Measurements from ENCODE around the gene FNDC5.

Gene FNDC5

DNA sequence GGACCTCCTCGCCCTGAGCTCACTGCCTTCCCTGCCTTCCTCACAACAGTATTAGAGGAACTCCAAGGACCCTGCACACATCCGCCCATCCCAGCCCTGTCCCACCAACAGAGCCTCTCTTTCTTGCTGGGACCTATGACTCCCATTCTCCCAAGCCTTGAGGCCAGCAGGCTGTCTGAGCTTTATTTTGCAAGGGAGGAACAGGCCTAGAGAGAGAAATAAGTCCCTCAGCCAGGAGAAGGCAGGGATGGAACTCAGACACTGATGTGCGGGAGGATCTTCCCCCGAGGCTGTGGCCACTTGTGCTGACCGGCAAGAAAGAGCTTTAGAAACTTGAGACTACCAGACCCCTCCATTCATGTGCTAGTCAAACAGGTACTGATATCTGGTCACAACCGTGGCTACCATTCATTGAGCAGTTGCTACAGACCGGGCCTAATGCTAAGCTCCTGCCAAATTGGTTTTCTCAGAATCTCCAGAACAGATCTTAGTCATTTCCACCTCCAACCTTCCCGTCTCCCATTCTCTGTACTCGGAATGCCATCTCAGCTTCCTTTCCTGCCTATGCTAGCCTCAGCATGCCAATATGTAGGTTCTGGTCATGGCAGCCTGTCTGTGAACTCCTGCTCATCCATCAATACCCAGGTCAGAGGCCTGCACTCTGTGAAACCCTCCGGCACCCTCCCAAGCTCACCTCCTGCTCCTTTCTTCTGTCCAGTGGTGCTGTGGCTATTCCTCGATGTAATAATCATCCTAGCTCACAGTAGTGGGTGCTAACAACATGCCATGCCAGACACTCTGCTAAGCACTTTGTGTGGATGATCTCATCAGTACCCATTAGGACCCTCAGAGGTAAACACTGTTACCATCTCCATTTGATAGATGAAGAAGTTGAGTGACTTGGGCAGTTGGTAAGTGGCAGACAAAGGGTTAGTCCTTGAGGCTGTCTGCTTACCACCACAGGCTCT is 26.7 kb upstream of the FNDC5 start:
- no peak for DNase-seq

- no peak for DNase-seq
Observed at GRCh38 chr1:32896451-32896850, 25.7 kb upstream of the FNDC5 start.

DNA sequence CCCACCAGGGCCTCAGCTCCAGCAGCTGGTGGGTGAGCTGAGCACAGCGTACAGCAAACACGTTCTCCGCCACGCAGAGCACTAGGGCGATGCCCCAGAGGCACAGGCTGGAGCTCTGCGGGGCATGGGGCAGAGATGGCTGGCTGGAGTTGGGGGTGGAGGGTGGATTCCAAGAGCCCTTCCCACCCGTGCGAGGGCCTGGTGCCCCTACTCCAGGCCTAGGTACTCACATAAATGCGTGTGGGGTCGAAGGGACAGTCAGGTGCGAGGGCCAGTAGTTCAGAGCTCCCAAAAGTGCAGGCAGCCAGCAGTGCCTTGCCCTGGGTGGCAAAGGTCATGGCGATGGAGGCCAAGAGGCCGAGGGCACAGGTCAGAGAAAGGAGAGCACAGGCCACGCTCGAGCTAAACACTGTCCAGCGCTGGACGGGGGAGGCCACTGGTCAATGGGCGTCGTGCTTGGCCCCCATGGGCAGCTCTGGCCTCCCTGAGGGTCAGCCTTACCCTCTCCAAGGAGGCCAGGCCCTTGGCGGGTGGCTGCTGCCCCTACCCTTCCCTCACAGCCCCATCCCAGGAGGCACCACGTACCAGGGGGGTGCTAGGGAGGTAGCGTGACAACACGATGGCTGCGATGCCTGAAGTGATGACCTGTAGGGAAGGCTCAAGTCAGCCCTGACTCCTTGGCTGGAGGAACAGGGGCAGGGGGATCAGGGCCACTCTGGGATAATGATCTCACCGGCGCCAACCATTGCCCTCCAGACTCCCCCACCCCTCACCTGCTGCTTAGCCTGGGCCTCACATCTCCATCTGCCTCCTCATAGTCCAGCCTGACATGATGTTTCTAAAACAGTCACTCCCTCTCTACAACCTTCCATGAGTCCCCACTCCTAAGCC is 24.9 kb upstream of the FNDC5 start:
- DNase-seq = no peak

DNA sequence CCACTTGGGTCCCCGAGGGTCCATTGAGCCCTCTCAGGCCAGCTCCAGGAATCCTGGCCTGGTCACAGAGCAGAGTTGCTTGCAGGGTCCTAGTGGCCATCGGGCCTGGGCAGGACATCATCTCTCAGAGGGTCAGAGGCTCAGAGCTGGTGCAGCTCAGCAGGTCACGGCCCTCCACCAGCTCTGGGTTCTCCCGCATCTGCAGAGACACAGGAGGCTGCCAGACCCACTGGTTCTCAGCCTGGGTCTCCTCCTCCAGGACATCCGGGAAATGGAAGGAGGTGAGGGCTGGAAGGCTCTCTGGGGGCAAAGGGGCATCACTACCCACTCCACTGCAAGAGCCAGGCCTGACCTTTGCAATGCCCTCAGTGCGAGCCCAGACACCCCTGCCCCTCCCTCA is 24.0 kb upstream of the FNDC5 start:
- DNase-seq = no peak

- no peak for DNase-seq
Observed at GRCh38 chr1:32894019-32894600, 23.4 kb upstream of the FNDC5 start.

GRCh38 chr1:32893198-32894018 is 22.7 kb upstream of the FNDC5 start:
- peak; percentile 29 for DNase-seq

GRCh38 chr1:32892368-32893197 is 21.9 kb upstream of the FNDC5 start:
- peak; percentile 40 for DNase-seq

GRCh38 chr1:32891630-32892029 is 20.9 kb upstream of the FNDC5 start:
- no peak for DNase-seq

DNA sequence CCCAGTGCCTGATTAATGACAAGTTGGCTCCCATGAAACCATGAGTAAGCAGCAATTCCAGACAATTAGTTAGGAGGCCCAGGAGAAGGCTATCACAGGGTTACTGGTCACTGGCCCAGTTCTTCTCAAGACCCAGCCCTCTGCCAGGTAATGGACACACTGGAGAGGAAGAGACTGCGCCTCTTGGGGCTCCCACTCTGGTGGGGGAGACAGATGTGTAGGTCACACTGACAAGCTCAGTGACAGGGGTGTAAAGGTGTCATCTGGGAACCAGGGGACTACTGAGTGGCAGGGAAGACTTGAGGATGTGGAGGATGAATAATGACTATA is 20.5 kb upstream of the FNDC5 start:
- no peak for DNase-seq

DNA sequence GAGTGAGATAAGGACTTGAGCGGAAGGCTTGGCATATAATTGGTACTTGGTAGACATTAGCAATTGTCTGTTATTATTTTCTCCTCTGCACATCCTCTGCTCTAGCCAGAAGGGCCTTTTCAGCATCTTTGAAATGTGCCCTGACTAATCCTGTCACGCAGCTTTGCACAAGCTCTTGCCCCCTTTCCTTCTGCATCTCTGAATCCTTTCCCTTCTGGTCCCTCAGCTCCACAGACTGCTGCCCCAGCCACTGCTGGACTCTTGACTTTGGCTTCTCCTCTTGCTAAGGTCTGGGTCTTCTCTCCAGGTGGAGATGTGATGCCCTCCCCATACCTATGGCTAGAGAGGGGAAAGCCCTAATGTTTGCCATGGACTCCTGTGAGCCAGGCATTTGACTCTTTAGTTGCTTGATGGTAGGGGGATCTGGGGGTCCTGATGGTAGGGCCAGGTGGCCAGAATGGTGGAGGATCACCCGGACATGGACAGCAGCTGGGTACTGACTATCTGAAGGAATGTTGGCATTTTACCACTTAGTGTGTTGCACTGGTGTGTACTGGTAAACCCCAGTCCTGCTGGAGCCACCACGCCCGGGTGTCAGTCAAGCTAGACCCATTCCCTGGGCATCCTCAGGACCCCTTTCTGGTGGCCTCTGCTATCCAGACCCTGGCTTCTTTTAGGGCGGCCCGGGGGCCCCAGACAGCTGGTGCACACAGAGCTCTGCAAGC is 20.0 kb upstream of the FNDC5 start:
- no peak for DNase-seq

DNA sequence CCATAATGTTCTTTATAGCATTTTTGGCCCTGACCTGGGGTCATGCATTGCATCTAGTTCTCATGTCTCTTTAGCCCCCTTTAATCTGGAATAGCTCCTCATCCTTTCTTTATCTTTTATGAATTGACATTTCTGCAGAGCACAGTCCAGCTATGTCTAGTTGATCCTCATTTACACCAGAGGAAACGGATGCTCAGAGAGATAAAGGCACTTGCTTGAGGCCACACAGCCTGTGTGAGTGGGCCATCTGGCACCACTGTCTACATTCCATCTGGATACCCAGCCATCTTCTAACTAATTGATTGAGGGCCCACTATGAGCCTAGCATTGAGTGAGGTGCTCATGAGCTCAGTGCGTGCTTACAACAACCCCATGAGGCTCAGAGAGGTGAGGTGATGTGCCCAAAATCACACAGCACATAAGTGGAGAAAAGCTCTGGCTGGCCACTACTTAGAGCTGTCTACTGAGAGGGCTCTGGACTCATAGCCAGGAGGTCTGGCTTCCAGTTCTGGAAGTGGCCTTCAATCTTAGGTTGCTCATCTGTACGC is 19.1 kb upstream of the FNDC5 start:
- no peak for DNase-seq

- no peak for DNase-seq
Observed at GRCh38 chr1:32888677-32889420, 18.1 kb upstream of the FNDC5 start.

DNA sequence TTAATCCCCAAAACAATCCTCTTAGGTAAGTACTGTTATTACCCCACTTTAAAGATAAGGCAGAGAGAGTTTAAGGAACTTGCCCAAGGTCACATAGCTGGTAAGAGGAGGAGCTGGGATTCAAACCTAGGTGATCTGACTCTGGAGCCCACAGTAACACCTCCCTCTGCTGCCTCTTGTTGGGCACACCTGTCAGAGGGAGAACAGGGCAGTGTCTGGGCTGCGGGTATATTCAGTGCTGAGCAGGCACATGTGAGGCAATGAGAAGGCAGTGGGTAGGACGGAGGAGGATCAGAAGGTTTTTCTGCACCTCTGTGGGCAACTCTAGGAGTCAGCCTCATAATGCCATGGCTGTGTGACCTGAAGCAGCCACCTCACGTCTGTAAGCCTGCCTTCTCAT is 17.4 kb upstream of the FNDC5 start:
- DNase-seq = no peak

- no peak for DNase-seq
Observed at GRCh38 chr1:32887623-32888022, 16.9 kb upstream of the FNDC5 start.

DNA sequence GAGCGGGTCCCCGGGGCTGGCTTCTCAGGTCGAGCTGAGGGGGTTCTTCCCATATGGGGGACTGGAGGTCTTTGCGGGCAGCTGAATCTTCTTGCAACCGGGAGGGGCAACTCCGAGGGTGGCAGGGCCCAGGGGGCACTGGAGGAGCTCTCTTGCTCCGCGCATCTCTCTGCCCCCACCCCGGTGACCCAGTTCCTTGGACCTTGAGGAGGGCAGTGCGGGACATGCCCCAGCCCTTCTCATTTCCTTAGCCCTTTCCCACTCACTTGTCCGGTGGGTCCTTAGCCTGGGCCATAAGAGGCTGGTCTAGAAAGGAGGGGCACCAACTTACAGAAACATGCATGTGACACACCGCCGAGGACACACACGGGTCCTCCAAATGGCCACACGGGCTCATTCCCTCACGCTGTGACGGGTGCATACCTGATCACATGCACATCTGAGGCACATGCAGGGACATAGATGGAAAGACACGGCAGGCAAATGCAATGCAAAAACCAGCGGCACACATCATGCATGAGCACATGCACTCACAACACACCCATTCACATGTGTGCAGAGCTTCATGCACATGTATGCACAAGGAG is 16.2 kb upstream of the FNDC5 start:
- DNase-seq = no peak

DNA sequence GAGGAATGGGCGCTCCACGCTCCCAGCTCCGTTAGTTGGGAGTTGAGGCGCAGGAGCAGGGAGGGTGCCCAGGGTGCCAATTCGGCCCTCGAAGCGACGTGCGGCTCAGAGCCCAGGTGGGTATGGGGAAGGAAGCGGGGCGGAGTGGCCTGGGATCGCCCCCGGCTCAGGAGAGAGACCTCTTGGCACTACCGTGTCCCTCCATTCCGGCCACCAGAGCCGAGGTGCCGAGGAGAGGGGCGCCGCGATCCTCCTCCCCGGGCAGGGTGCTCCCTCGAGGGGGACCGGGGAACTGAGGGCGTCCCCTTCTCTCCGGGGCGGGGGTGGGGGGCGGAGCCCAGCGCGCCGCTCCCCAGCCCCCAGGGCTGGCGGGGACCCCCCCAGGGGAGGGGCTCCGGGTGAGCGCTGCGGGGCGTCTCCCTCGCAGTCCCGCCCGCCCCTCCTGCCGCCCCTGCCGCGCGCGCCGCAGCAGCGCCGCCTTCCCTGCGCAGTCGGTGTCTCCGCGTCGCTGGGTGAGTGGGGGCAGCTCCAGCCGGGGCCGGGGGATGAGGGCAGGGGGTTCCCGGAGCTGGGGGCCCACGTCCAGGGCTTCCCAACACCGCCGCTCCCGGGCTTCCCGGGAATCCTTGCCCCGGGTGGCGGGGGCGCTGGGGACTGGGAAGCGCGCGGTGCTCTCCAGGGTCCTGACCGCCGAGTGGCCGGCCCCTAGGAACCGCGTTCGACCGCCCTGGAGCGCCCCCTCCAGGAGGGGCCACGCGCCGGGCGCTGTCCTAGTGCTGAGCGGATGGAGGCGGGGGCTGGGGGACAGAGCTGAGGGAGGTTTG is 15.5 kb upstream of the FNDC5 start, which contains the start of gene HPCA:
TSS of gene HPCA (plus strand) at position 488 of the 824 bp plus-strand sequence. CDS start 2,408 bp downstream, outside the sequence.
- peak; percentile 29 for DNase-seq

GRCh38 chr1:32885676-32886003 is 14.9 kb upstream of the FNDC5 start:
- DNase-seq = no peak

GRCh38 chr1:32884726-32885125 is 14.0 kb upstream of the FNDC5 start:
- no peak for DNase-seq

DNA sequence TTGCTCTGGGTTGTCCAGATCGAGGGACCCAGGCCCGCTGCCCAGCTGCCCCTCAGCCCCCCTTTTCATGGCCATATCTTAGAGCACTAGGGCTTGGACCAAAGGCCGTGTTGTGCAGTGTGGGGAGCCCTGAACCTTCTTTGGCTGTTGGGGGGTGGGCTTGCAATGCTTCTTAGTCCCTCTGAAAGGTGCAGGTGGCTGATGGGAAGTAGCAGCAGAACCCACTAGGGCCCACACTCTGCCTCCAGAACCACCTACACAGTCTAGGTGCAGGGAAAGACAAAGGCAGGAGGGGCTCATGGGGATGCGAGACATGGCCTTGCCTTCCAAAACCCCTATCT is 13.3 kb upstream of the FNDC5 start:
- no peak for DNase-seq
